GM18511 (cell line): ENCODE measurements around the gene EXOC3L1.

ENCODE experiments used
- ATAC-seq: cut with Tn5 transposase; IDR thresholded peaks from one replicate; pipeline ENCODE4 v1.9.1; 2021; ENCODE audit warnings: mild to moderate bottlenecking, moderate library complexity; ENCODE audit not compliant: unreplicated experiment

Gene EXOC3L1

DNA sequence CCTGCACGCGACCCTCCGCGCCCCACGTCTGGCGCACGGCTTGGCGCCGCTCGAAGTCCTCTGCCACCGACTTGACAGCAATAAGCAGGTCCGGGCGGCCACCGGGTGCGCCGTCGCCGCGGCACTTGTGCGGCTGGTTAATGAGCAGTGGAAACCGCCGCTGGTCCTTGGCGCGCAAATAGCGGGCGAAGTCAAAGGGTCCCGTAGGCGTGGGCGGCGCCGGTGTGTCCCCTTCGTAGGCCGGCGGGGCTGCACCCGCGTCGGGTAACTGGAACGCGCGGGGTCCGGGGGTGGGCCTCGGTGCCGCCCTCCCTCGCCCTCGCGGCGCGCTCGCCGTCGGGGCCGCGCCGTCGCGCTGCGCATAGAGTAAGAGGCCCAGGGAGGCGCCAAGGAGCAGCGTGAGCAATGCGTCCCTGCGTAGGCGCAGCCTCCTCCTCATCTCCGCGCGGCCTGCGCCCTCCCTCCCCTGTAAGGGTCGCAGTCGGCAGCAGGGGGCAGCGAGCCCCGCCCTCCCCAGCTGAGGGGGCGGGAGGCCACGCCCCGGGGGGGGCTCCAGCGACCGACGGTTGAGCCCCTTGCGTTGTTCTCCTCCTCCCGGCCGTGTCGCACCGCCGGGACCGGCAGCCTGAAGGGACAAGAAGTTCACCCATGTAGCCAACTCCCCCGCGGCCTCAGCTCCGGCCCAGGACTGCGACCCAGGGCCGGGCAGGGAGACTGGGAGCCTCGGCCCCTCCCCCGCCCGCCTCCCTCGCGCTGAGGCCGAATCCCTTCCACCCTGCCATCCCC lies 39.7 kb downstream of the EXOC3L1 start:
- ATAC-seq, result peak; percentile 40

GRCh38 chr16:67149276-67150046 lies 40.5 kb downstream of the EXOC3L1 start:
- ATAC-seq, result no peak

DNA sequence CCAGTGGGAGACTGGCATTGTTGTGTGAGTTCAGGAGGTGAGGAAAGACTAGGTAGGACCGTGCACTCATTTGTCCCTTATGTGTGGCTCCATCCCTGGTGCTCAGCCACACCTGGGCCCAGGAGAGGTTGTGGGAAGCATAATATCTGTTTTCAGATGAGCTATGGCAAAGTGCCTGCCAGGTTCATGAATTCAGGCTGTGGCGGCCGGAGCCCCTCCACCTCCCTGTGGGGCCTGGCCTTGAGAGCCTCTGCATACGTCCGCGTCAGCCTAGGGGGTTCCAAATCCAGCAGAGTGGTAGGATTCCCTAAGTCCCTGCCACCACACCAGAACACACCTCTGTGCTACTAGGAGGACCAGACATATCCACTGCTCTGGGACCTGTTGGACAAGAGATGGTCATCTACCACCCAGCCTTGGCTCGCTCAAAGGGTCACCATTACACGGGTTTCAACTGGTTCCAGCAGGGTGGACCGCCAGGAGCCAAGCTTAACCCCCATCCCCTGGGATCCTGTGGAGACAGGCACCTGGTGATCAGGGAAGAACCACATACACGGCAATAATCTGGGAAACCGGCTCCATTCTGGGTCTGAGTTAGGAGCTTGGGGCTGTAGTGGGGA lies 41.2 kb downstream of the EXOC3L1 start:
- ATAC-seq, result no peak

DNA sequence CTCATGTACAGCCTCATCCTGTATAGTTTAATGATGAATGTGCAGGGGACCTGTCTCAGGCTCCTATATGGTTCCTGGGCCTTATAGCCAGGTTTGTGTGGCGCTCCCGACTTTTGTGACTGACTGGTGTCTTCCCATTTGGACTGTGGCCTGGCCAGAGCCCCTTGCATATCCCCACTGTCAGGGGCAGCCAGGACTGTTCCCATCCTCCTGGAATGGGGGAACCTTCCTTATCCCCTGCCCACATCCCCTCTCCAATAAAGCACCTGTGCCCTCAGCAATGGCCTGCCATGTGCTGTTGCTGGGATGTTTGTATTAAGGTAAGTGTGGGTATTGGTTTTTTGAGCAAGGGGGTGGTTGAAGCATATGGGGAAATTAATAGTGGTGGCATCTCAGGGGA lies 41.7 kb downstream of the EXOC3L1 start:
- ATAC-seq, result no peak

DNA sequence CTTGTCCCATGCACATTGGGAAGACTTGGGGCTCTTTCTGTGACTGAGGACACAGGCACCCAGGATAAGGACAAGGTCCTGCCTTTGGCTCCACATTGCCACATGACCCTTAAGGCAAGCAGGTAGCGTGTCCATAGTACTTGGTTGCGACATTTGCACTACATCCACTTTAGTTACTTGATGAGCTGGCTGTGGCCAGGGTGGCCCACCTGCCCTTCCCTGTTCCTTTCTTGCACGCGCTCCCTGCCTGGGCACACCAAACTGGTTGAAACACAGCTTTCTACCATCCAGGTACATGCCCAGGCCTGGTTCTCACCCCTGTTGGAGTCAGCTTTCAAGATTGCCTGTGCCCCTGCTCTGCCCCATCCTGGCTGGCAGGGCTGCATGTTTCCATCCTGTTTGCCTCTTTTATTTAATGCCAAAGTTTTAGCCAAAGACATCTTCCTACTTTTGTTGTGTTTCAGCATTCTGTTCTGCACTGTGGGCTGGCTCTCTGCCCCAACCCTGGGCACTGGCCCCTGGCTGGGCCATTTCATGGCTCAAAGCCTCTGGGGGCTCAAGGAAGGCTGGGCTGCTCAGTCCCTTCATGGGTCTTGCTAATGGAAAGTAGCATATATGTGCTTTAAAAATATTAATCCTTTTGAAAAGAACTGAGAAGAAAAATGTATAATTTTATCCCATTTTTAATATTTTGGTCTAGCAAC lies 42.3 kb downstream of the EXOC3L1 start:
- no peak for ATAC-seq

DNA sequence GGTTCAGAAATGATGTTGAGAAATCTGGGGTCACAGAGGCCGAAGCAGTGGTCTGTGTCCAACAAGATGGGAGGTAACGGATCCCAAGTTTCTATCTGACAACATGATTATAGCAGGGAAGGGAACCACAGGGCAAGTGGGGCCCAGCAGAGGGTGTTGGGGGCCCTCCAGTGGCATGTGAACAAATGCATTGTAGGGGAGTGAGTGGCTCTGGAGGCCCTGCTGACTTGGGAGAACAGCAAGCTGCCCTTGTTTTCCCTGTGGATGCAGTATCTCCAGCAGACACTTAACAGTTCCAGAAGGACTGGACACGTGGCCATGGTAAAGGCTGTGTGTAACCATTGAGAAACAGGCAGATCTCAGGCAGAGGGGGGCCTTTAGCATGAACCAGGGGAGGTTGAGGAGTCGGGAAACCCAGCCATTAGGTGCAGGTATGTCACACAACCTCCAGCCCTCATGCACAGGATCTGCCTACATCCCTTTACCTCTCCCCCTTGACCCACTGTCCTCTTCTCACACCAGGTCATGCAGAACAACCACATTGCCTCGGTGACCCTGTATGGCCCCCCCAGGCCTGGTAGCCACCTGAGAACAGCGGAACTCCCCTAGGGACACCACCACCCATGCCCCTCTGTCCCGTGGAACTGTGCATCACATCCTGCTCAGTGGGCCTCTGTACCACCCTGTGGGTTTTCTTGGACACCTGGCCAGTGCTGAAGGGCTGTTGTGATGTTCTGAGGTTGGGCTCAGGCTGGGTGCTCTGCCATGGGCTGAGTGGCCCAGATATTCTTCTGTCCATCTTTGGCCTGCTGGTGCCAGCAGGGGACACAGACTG lies 43.2 kb downstream of the EXOC3L1 start:
- no peak for ATAC-seq

DNA sequence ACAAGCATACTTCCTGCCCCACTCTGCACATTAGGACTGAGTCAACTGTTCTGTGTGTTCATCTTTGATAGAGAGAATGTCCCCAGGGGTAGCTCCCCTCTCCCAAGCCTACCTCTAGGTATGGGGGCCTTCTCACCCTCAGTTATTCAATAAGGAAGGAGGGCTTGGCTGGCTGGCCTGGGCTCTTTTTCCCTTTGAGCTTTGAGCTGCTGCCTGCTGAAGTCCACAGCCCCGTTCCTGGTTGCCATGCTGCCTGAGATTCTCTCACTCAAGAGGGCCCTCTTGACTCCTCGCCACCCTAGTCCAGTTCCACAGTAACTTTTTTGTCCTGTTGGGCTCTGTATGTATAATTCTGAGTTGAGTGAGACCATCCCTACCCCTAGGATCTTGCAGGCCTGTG lies 44.2 kb downstream of the EXOC3L1 start:
- ATAC-seq, result no peak

GRCh38 chr16:67144943-67145342 lies 45.0 kb downstream of the EXOC3L1 start:
- no peak for ATAC-seq

GRCh38 chr16:67142342-67142741 lies 47.6 kb downstream of the EXOC3L1 start:
- no peak for ATAC-seq

- no peak for ATAC-seq
These were observed 48.5 kb downstream of the EXOC3L1 start for GRCh38 chr16:67141391-67141790.

DNA sequence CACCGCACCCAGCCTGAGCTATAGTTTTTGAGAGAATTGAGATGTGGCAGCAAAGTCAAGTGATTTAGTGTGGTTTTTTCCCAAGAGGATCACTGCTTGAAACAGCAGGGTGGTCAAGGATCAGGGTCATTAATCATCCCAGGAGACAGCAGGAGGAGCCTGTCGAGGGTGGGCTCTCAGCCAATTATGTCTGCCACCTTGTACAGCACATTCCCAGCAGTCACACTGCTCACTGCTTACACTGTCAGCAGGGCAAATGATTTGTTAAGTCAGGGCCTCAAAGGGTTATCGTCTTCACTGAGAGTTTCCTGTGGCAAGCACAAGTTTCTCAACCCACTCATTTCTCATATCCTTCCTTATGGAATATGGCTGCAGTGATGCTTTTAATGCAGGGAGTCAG lies 52.3 kb downstream of the EXOC3L1 start:
- ATAC-seq, result no peak
